HUES48 (cell line): Measurements from ENCODE around the gene SLC7A1.

Experiments
- H3K27ac ChIP-seq: one replicate; pipeline ENCODE4 v1.7.0; 2013; ENCODE audit warnings: low read depth, low read length, inconsistent platforms
- H3K27me3 ChIP-seq: 2 replicates; pipeline ENCODE4 v1.6.1; 2013; ENCODE audit warnings: mild to moderate bottlenecking, low read length; ENCODE audit not compliant: control insufficient read depth, insufficient read depth
- H3K36me3 ChIP-seq: 2 replicates; pipeline ENCODE4 v1.6.1; 2013; ENCODE audit warnings: low read length; ENCODE audit not compliant: control insufficient read depth, insufficient read depth
- H3K4me1 ChIP-seq: 2 replicates; pipeline ENCODE4 v1.6.1; 2013; ENCODE audit warnings: mild to moderate bottlenecking, low read length; ENCODE audit not compliant: control insufficient read depth, insufficient read depth
- H3K4me3 ChIP-seq: 2 replicates; pipeline ENCODE4 v1.5.1; 2013; ENCODE audit warnings: mild to moderate bottlenecking, low read depth, low read length
- H3K9ac ChIP-seq: 2 replicates; pipeline ENCODE4 v1.6.1; 2013; ENCODE audit warnings: mild to moderate bottlenecking, low read depth, low read length, moderate library complexity
- H3K9me3 ChIP-seq: 2 replicates; pipeline ENCODE4 v1.6.1; 2013; ENCODE audit warnings: low read length; ENCODE audit not compliant: control insufficient read depth, insufficient read depth

SLC7A1 gene

GRCh38 chr13:29520671-29521070, 74.8 kb downstream of the SLC7A1 start:
- no peak overlapping the region for H3K27ac ChIP-seq
- H3K4me1 ChIP-seq, result no peaks in the 10 kb centered on the region
- no peaks in the 10 kb centered on the region for H3K9me3 ChIP-seq
- H3K4me3 ChIP-seq, result no peak overlapping the region
- no peak overlapping the region for H3K9ac ChIP-seq
- H3K27me3 ChIP-seq, result no peaks in the 10 kb centered on the region
- peaks cover 93% of the 10 kb centered on the region for H3K36me3 ChIP-seq

DNA sequence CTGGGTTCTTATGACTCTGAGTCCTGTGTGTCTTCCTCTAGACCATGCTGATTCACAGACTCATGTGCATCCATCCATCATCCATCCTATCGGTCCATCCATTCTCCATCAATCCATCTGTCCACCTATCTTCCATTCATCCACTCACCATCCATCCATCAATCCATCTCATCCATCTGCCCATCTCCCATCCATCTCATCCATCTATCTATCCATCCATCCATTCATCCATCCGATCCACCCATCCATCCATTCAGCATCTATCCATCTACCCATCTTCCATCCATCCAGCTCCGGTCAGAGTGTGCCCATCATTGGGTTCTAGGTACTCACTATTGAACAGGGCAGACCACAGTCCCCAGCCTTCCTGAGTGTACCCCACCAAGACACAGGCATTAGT, 75.6 kb downstream of the SLC7A1 start:
- H3K27ac ChIP-seq, result no peak overlapping the region
- H3K4me3 ChIP-seq, result no peak overlapping the region
- H3K9me3 ChIP-seq, result no peaks in the 10 kb centered on the region
- H3K9ac ChIP-seq, result no peak overlapping the region
- no peaks in the 10 kb centered on the region for H3K27me3 ChIP-seq
- no peaks in the 10 kb centered on the region for H3K4me1 ChIP-seq
- peaks cover 97% of the 10 kb centered on the region for H3K36me3 ChIP-seq

DNA sequence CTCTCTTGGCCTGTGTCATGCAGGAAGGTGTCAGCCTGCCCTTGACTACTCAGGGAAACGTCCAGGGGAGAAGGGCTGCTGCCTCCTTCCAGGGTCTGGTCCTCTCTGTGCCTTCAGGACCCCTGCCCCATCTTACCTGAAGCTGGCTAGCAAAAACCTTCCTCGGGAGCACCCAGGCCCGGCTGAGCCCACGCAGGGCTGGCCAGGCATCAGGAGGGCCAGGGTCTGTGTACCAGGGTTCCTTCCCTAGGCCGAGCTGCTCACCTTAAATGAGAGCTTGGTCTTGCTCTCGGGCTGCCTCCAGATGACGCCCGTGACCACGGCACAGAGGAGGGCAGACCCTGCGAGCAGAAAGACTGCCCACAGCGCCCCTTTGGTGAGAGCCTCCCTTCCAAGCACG, 78.6 kb downstream of the SLC7A1 start:
- Histone ChIP-seq H3K9ac (no peak overlapping the region), H3K4me1 (no peaks in the 10 kb centered on the region), H3K9me3 (no peaks in the 10 kb centered on the region), H3K27me3 (no peaks in the 10 kb centered on the region), H3K4me3 (no peak overlapping the region), H3K27ac (no peak overlapping the region), H3K36me3 (peaks cover 99% of the 10 kb centered on the region)

GRCh38 chr13:29516012-29516411, 79.5 kb downstream of the SLC7A1 start:
- H3K9ac ChIP-seq, result no peak overlapping the region
- no peaks in the 10 kb centered on the region for H3K4me1 ChIP-seq
- no peak overlapping the region for H3K4me3 ChIP-seq
- H3K27me3 ChIP-seq, result no peaks in the 10 kb centered on the region
- no peaks in the 10 kb centered on the region for H3K9me3 ChIP-seq
- H3K27ac ChIP-seq, result no peak overlapping the region
- H3K36me3 ChIP-seq, result peaks cover 95% of the 10 kb centered on the region

- Histone ChIP-seq H3K27me3 (no peaks in the 10 kb centered on the region), H3K4me3 (no peak overlapping the region), H3K9ac (no peak overlapping the region), H3K27ac (no peak overlapping the region), H3K4me1 (no peaks in the 10 kb centered on the region), H3K9me3 (no peaks in the 10 kb centered on the region), H3K36me3 (peaks cover 89% of the 10 kb centered on the region)
Observed at GRCh38 chr13:29515372-29515771, 80.1 kb downstream of the SLC7A1 start.

GRCh38 chr13:29514720-29515310, 80.7 kb downstream of the SLC7A1 start:
- Histone ChIP-seq H3K36me3 (peaks cover 83% of the 10 kb centered on the region), H3K4me3 (no peak overlapping the region), H3K4me1 (no peaks in the 10 kb centered on the region), H3K27ac (no peak overlapping the region), H3K27me3 (no peaks in the 10 kb centered on the region), H3K9me3 (no peaks in the 10 kb centered on the region), H3K9ac (no peak overlapping the region)

- H3K36me3 ChIP-seq, result peaks cover 77% of the 10 kb centered on the region
- H3K27ac ChIP-seq, result no peak overlapping the region
- H3K4me1 ChIP-seq, result no peaks in the 10 kb centered on the region
- no peak overlapping the region for H3K4me3 ChIP-seq
- H3K9me3 ChIP-seq, result no peaks in the 10 kb centered on the region
- H3K27me3 ChIP-seq, result no peaks in the 10 kb centered on the region
- H3K9ac ChIP-seq, result no peak overlapping the region
Observed at GRCh38 chr13:29513981-29514719, 81.3 kb downstream of the SLC7A1 start.

DNA sequence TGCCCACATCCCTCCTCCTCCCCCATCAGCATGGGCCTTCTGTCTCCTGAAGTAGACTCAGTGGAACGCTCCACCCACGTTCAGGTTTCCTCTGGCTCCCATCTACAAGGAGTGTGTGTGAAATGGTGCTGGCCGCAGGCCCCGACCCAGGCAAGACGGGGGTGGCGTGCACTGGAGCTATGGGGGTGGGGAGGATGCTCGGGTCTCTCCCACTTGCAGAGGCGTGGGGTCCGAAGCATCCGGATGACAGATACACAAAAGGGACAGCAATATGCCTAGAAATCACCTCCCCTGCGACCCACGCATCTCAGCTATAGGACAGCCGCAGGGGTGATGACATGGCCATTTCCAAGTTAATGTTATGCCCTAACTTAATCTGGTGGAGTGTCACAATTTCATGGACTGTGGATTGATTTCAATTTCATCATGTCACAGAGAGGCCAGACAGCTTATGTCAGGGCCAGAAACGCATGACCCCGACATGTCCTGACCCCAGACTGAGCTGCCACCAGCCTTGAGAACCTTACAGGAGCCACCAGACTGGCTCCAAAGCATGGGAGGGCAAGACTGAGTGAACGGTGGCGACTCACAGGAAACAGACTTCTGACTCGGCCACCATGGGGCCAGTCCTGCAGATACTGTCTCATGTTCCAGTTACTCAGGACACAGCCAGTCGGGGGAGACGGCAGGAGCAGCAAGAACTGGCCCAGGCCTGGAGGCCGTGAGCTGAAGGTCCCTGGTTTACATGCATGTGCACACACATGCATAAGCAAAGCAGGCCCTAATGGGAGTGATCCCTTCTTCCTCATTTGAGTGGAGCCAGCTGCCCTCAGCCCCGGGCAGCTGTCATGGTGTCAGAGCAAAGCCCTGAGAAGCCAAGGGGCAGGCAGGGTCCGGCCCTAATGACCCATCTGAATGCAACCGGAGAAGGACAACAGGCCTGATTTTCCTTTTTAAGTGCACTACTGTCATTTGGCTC, 82.2 kb downstream of the SLC7A1 start:
- no peaks in the 10 kb centered on the region for H3K9me3 ChIP-seq
- peaks cover 68% of the 10 kb centered on the region for H3K36me3 ChIP-seq
- no peaks in the 10 kb centered on the region for H3K4me1 ChIP-seq
- no peak overlapping the region for H3K27ac ChIP-seq
- H3K9ac ChIP-seq, result no peak overlapping the region
- no peak overlapping the region for H3K4me3 ChIP-seq
- H3K27me3 ChIP-seq, result no peaks in the 10 kb centered on the region

DNA sequence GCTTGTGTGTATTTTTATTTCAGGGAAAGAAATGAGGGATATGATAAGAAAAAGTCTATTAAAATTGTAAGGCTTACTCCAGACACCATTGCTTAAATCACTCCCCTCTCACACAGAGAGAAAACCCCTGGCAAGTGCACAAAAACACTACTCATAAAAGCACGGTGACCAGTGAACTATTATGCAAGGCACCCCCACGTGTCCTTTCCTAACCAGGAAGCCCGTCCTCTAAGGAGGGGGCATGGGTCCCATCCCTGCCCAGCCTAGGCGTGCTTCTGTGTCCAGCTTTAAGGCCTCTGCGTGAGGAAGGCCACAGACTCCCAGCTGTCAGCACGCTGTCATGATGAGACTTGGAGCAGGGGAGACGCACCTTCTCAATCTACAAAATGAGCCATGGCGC, 83.5 kb downstream of the SLC7A1 start:
- H3K9me3 ChIP-seq, result no peaks in the 10 kb centered on the region
- H3K36me3 ChIP-seq, result peaks cover 55% of the 10 kb centered on the region
- H3K27me3 ChIP-seq, result no peaks in the 10 kb centered on the region
- H3K9ac ChIP-seq, result no peak overlapping the region
- H3K27ac ChIP-seq, result no peak overlapping the region
- H3K4me3 ChIP-seq, result no peak overlapping the region
- no peaks in the 10 kb centered on the region for H3K4me1 ChIP-seq

DNA sequence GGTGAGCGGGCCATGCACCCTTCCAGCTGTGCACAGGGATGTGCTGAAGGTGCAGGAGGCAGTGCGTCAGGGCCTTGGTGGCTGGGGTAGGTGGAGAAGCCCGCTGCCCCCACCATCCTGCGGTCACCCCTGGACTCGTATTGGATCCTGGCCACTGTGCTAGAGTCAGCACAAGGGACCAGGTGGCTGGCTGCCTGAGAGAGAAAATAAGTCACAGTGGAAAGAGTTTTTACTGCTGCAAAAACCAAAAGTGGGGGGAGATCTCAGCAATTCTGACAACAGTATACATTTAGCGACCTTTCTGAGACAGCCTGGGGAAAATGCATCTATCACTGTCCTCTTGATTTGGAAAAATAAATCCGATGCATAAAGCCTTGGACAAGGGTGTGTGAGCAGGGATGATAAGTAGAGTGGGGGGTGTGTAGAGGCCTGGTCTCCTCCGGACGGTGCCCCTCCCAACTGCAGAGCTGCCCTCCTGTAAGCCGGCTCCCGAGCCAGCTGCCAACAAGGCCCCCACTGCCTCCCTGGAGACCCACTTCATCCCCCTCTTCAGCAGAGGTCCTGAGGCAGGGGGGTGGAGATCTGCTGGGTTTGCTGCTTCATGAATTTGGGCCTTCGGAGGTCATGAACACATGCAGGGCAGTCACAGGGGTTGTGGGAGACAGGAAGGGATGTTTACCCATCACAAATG, 84.2 kb downstream of the SLC7A1 start:
- Histone ChIP-seq H3K36me3 (peaks cover 48% of the 10 kb centered on the region), H3K4me1 (no peaks in the 10 kb centered on the region), H3K27me3 (no peaks in the 10 kb centered on the region), H3K9ac (no peak overlapping the region), H3K9me3 (no peaks in the 10 kb centered on the region), H3K4me3 (no peak overlapping the region), H3K27ac (no peak overlapping the region)
